Amniotic stem cell (primary cell): ENCODE results near the gene CD9.
A peak's percentile ranks its signal among the peaks of the same experiment; 100 is the strongest.
"Not testable (repeated sequence)": the region's sequence is repeated elsewhere in the genome, so short reads cannot be mapped to it uniquely, and the experiment has no call there.

Experiments
- DNase-seq: peaks from one replicate; lab custom pipeline; 2025; lab: John Stamatoyannopoulos, UW

CD9 gene

GRCh38 chr12:6200256-6201212 is at the start of gene CD9:
Gene CD9 (plus strand): TSS chr12:6200400. CDS start chr12:6200500, 100 bp downstream.
- no peak for DNase-seq

GRCh38 chr12:6154730-6155459 is 45.3 kb upstream of the CD9 start:
- DNase-seq = no peak

- no peak for DNase-seq
These were observed 42.7 kb upstream of the CD9 start for GRCh38 chr12:6157482-6157881.

- DNase-seq = no peak
These were observed 41.9 kb upstream of the CD9 start for GRCh38 chr12:6158255-6158654.

- DNase-seq = no peak
These were observed 41.5 kb upstream of the CD9 start for GRCh38 chr12:6158749-6159148.

- not testable (repeated sequence) for DNase-seq
These were observed 40.8 kb upstream of the CD9 start for GRCh38 chr12:6159166-6160011.

GRCh38 chr12:6160049-6160649 is 40.1 kb upstream of the CD9 start:
- not testable (repeated sequence) for DNase-seq

GRCh38 chr12:6161124-6161882 is 38.9 kb upstream of the CD9 start:
- DNase-seq = no peak

- no peak for DNase-seq
These were observed 36.7 kb upstream of the CD9 start for GRCh38 chr12:6163416-6164060.

- no peak for DNase-seq
These were observed 34.8 kb upstream of the CD9 start for GRCh38 chr12:6165395-6165794.

GRCh38 chr12:6166808-6167207 is 33.4 kb upstream of the CD9 start:
- no peak for DNase-seq

- peak; percentile 94 for DNase-seq
These were observed 32.6 kb upstream of the CD9 start for GRCh38 chr12:6167327-6168280.

GRCh38 chr12:6171409-6172015 is 28.7 kb upstream of the CD9 start:
- DNase-seq = no peak

GRCh38 chr12:6172086-6172485 is 28.1 kb upstream of the CD9 start:
- DNase-seq = no peak

GRCh38 chr12:6172862-6173261 is 27.3 kb upstream of the CD9 start:
- DNase-seq = no peak

GRCh38 chr12:6177642-6178358 is 22.4 kb upstream of the CD9 start:
- DNase-seq = no peak

- no peak for DNase-seq
These were observed 21.0 kb upstream of the CD9 start for GRCh38 chr12:6178981-6179761.
